Fibroblast of lung (primary cell): Measurements from ENCODE around the gene KCNQ2. TPM values are rescaled to one million over a fixed set of nuclear protein-coding genes. Genes with fewer than 3 reads are reported as not detected.

Experiments used
- DNase-seq, 2 donors: peaks; one replicate each; pipeline versions ENCODE4 v3.0.0 to v3.0.0-alpha.2; 2010; ENCODE audit warnings: low read depth in 2 of 2
- H2AFZ ChIP-seq: 2 replicates; pipeline ENCODE4 v1.5.1; 2012; ENCODE audit warnings: low read length, control low read depth, inconsistent platforms
- H3K27ac ChIP-seq: 2 replicates; pipeline ENCODE4 v1.5.1; 2011; ENCODE audit warnings: low read length, control low read depth; ENCODE audit not compliant: insufficient read depth
- H3K27me3 ChIP-seq: 2 replicates; pipeline ENCODE4 v1.5.1; 2011; ENCODE audit warnings: mild to moderate bottlenecking, low read length; ENCODE audit not compliant: control insufficient read depth, insufficient read depth
- H3K36me3 ChIP-seq: 2 replicates; pipeline ENCODE4 v1.5.1; 2011; ENCODE audit warnings: low read length; ENCODE audit not compliant: control insufficient read depth, insufficient read depth
- H3K4me1 ChIP-seq: 2 replicates; pipeline ENCODE4 v1.5.1; 2011; ENCODE audit warnings: low read length; ENCODE audit not compliant: control insufficient read depth, insufficient read depth; ENCODE audit errors: extremely low read depth
- H3K4me2 ChIP-seq: 2 replicates; pipeline ENCODE4 v1.5.1; 2011; ENCODE audit warnings: low read length, control low read depth; ENCODE audit not compliant: insufficient read depth; ENCODE audit errors: extremely low read depth
- H3K4me3 ChIP-seq, 4 experiments: fragments of 200-600 bp in 1 of 4; sonication (generic) in 1 of 4; replicated peaks in 1 of 4; 2 replicates each; pipeline ENCODE4 v1.5.1; 2011 to 2016; ENCODE audit warnings: low read length in 4 of 4, low read depth in 3 of 4, mild to moderate bottlenecking in 3 of 4, control low read depth in 2 of 4, inconsistent platforms in 1 of 4, mixed read lengths in 1 of 4; ENCODE audit not compliant: insufficient read depth in 1 of 4; ENCODE audit errors: control extremely low read depth in 1 of 4
- H3K79me2 ChIP-seq: 2 replicates; pipeline ENCODE4 v1.5.1; 2012; ENCODE audit warnings: mild to moderate bottlenecking, low read length, inconsistent platforms; ENCODE audit not compliant: control insufficient read depth, insufficient read depth
- H3K9ac ChIP-seq: 2 replicates; pipeline ENCODE4 v1.5.1; 2011; ENCODE audit warnings: mild to moderate bottlenecking, low read length, control low read depth; ENCODE audit not compliant: insufficient read depth
- H3K9me3 ChIP-seq: 2 replicates; pipeline ENCODE4 v1.5.1; 2012; ENCODE audit warnings: low read depth, low read length; ENCODE audit not compliant: control insufficient read depth, insufficient read depth
- H4K20me1 ChIP-seq: 2 replicates; pipeline ENCODE4 v1.5.1; 2011; ENCODE audit warnings: low read length; ENCODE audit not compliant: control insufficient read depth, insufficient read depth; ENCODE audit errors: extremely low read depth
- CTCF ChIP-seq, 2 donors: IDR thresholded peaks in 1 of 2; conservative IDR thresholded peaks in 1 of 2; 1 replicate in 1 of 2; 2 replicates in 1 of 2; pipeline ENCODE4 v1.5.1; 2011 to 2012; ENCODE audit warnings: low read length in 2 of 2, control low read depth in 1 of 2, inconsistent platforms in 1 of 2, low read depth in 1 of 2, mild to moderate bottlenecking in 1 of 2
- EZH2 ChIP-seq: IDR thresholded peaks from 2 replicates; pipeline ENCODE4 v1.5.1; 2012; ENCODE audit warnings: low read length, control low read depth, mild to moderate bottlenecking; ENCODE audit errors: missing control alignments
- polyA plus RNA-seq, 2 donors: library from polyadenylated mRNA; depleted of rRNA in 1 of 2; stranded (reverse) in 1 of 2; unstranded in 1 of 2; fragments of >200 nt; gene quantifications; 2 replicates each; pipeline ENCODE4 v1.2.1, GENCODE V29; 2011 to 2012; ENCODE audit warnings: missing spikeins in 1 of 2
- total RNA-seq: library from RNA; depleted of rRNA; stranded (reverse); fragments of >200 nt; gene quantifications from 2 replicates; pipeline ENCODE4 v1.2.1, GENCODE V29; 2014

KCNQ2 gene
- total and polyA plus RNA-seq, 2 donors (not counting 1 experiment from before 2014, with no cell fraction given): not detected

GRCh38 chr20:63494420-63495166 lies 22.1 kb upstream of the KCNQ2 start:
- Histone ChIP-seq H3K4me3 (no peak overlapping the region), H3K27me3 (peaks cover 4% of the 10 kb centered on the region), H2AFZ (no peak overlapping the region), H3K27ac (no peak overlapping the region), H3K36me3 (no peaks in the 10 kb centered on the region), H3K9ac (no peak overlapping the region), H4K20me1 (no peaks in the 10 kb centered on the region), H3K9me3 (no peaks in the 10 kb centered on the region), H3K4me2 (no peak overlapping the region), H3K79me2 (no peaks in the 10 kb centered on the region), H3K4me1 (no peaks in the 10 kb centered on the region)
- no peak for DNase-seq
- no peak for TF ChIP-seq CTCF (conservative IDR thresholded peaks at IDR 0.05 in 1 of 2, IDR thresholded peaks at IDR 0.05 in 1 of 2; ENCODE audit: low read depth in 1 of 2, low read length in 2 of 2)
- TF ChIP-seq EZH2: no peak

GRCh38 chr20:63494084-63494419 lies 21.6 kb upstream of the KCNQ2 start:
- no peaks in the 10 kb centered on the region for H3K79me2 ChIP-seq
- no peaks in the 10 kb centered on the region for H3K4me1 ChIP-seq
- H3K4me2 ChIP-seq: no peak overlapping the region
- H3K27me3 ChIP-seq: no peaks in the 10 kb centered on the region
- DNase-seq: no peak
- H3K4me3 ChIP-seq: no peak overlapping the region
- no peak overlapping the region for H3K27ac ChIP-seq
- H2AFZ ChIP-seq: no peak overlapping the region
- H3K9me3 ChIP-seq: no peaks in the 10 kb centered on the region
- H3K36me3 ChIP-seq: no peaks in the 10 kb centered on the region
- no peak overlapping the region for H3K9ac ChIP-seq
- TF ChIP-seq EZH2 (no peak), CTCF (conservative IDR thresholded peaks at IDR 0.05 in 1 of 2, IDR thresholded peaks at IDR 0.05 in 1 of 2; ENCODE audit: low read depth in 1 of 2, low read length in 2 of 2) (no peak)
- no peaks in the 10 kb centered on the region for H4K20me1 ChIP-seq

GRCh38 chr20:63493563-63494020 lies 21.1 kb upstream of the KCNQ2 start:
- Histone ChIP-seq H3K36me3 (no peaks in the 10 kb centered on the region), H3K27ac (no peak overlapping the region), H3K9ac (no peak overlapping the region), H3K79me2 (no peaks in the 10 kb centered on the region), H3K4me1 (no peaks in the 10 kb centered on the region), H2AFZ (no peak overlapping the region), H3K4me3 (no peak overlapping the region), H3K27me3 (peaks cover 3% of the 10 kb centered on the region), H3K4me2 (no peak overlapping the region), H3K9me3 (no peaks in the 10 kb centered on the region), H4K20me1 (no peaks in the 10 kb centered on the region)
- no peak for TF ChIP-seq CTCF (conservative IDR thresholded peaks at IDR 0.05 in 1 of 2, IDR thresholded peaks at IDR 0.05 in 1 of 2; ENCODE audit: low read depth in 1 of 2, low read length in 2 of 2)
- no peak for TF ChIP-seq EZH2
- DNase-seq: no peak
